Stimulated activated CD8-positive, alpha-beta memory T cell treated with anti-CD3 and anti-CD28 coated beads, Interleukin-15, amount 100 ng/mL, for 4 hours (primary cell): ENCODE measurements around the gene VSIG10L.

Source experiments
- DNase-seq, 2 donors: peaks; one replicate each; pipeline ENCODE4 v3.0.0-alpha.2; 2020; ENCODE audit warnings: low read depth in 2 of 2

VSIG10L gene

DNA sequence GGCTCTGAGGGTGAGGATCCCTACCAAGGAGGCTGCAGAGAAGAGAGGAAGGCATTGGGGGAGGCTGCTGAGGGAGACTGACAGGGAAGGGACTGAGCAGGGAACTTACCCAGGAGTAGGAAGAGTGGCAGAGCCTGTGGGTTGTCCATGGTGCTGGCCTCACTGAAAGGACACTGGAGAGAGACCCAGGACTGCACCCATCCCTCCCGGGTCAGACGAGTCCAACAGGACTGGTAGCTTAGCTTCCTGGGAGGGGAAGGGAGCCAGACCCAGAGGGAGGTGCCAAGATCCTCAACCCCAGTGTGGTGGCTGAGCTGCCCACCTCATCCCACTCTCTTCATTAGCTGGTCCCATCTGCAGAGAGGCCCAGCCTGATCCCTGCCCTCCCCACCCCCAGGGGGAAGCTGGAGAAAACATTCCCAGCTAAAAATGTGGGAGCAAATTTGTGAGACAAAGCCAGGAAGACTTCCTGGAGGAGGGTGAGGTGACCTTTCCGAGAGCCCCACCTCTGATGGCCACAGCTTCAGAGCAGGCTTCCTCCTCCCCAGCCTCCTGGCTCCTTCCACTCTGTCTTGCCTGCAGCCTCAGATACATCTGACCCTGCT is at the start of gene VSIG10L:
Gene VSIG10L (minus strand): TSS at position 164 of the 605 bp plus-strand sequence. CDS start 15 bp downstream, at position 149.
- DNase-seq: no peak

- no peak for DNase-seq
These were observed 49.2 kb upstream of the VSIG10L start for GRCh38 chr19:51391073-51391611.

- DNase-seq: no peak
These were observed 47.2 kb upstream of the VSIG10L start for GRCh38 chr19:51389143-51389542.

- DNase-seq: no peak
These were observed 46.0 kb upstream of the VSIG10L start, which contains the start of gene LIM2 for GRCh38 chr19:51387924-51388389. Gene LIM2, minus strand, starts transcription at chr19:51387974. Its CDS starts 531 bp downstream, at chr19:51387443.

DNA sequence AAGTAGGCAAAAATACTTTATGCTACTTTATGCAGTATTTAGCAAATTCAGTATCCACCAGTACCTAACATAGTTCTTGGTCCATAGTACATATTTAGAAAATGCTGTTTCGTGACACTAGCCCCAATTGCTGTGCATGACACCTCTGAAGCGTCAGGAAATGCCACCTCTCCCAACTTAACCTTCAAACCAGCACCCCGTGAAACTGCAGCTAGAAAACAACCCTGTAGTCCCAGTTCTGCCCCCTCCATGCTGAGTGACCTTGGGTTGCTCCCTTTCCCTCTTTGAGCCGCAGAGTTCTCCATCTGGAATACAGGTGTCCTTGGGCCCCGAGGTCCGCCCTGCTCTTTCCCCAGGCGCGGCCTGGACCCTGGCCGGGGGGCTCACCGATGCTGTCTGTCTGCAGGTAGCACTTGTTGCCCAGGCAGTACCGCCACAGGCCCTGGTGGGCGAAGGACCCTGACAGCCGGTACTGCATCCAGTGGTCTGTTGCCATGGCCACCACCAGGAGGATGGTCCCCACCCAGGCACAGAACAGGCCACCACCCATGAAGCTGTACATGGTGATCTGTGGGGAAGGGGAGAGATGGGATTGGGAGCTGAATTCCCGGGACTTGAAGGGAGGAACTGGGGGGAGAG is 45.1 kb upstream of the VSIG10L start:
- no peak for DNase-seq

DNA sequence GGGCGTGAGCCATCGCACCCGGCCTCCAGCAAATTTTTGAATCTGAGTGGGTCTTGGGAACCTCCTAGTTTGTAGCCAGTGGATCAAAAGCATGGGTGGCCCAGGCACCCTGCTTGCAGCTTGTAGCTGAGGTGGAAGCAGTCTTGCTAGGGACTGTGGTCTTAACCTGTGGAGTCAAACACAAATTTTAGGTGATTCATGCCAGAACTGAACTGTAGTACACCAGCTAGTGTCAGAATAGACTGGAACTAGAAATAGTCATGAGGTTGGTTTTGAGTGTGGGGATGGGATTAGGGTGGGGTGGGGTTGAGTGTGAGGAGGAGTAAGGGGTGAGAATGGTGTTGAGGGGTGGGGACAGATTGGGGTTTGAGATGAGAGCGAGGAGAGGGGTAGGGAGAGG is 40.1 kb upstream of the VSIG10L start:
- no peak for DNase-seq

- no peak for DNase-seq
These were observed 38.4 kb upstream of the VSIG10L start for GRCh38 chr19:51380379-51380778.

DNA sequence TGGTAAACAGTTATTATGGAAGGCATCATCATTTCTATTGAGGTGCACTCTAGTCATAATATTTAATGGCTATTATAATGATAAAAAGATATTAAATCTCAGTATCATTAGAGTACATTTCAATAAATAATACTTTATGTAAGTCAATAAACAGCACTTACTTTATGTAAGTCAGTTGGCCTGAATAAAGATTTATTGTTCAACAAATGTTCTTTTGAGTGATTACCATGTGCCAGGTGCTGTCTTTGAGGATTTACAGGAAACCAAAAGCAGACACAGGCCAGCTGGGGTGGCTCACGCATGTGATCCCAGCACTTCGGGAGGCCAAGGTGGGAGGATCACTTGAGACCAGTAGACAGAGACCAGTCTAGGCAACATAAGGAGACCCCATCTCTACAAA is 35.5 kb upstream of the VSIG10L start:
- no peak for DNase-seq

GRCh38 chr19:51375504-51376221 is 33.7 kb upstream of the VSIG10L start:
- DNase-seq: no peak

- DNase-seq: peak; percentile 78 to 91
These were observed 30.9 kb upstream of the VSIG10L start, which contains the start of gene NKG7 for GRCh38 chr19:51372649-51373504. Gene NKG7, minus strand, starts transcription at chr19:51372654. Its CDS starts 119 bp downstream, at chr19:51372535.

DNA sequence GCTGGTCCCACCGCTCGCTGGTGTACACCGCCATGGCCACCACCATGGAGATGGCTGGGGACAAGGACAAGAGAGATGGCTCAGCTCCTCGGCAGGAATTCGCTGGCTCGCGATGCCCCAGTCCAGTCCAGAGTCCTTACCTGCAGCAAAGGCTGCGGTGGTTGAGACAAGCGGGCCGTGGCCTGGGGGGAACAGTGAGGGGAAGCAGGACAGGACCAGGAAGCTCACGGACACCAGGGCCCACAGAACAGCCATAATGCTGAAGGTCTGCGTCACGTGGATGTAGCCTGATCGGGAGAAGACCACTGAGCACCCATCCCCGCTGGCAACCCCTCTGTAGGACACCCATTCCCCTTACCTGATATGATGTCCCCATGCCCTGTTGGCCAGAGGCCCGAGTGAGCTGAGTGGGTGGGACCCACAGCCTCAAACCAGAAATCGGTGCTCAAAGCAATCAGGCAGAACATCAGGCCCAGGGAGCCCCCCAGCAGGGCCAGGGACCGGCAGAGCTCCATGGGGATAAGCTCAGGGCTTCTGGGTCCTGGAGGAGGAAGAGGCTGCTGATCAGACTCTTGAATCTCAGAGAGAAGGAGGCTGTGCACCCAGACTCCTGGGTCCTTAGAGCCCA is 30.2 kb upstream of the VSIG10L start:
- DNase-seq: no peak

GRCh38 chr19:51371186-51371690 is 29.3 kb upstream of the VSIG10L start:
- no peak for DNase-seq

GRCh38 chr19:51370230-51370629 is 28.3 kb upstream of the VSIG10L start:
- DNase-seq: no peak

- no peak for DNase-seq
These were observed 26.7 kb upstream of the VSIG10L start, which contains the start of gene CLDND2 for GRCh38 chr19:51368366-51369282. Gene CLDND2, minus strand, starts transcription at chr19:51369003. Its CDS starts 426 bp downstream, at chr19:51368577.

- DNase-seq: peak; percentile 96
These were observed 25.8 kb upstream of the VSIG10L start for GRCh38 chr19:51367565-51368365.

- no peak for DNase-seq
These were observed 25.3 kb upstream of the VSIG10L start for GRCh38 chr19:51367255-51367564.

GRCh38 chr19:51366389-51367254 is 24.7 kb upstream of the VSIG10L start:
- DNase-seq: peak; percentile 78 to 87

- no peak for DNase-seq
These were observed 24.0 kb upstream of the VSIG10L start, which contains the start of gene ETFB for GRCh38 chr19:51365965-51366388. Gene ETFB, minus strand, starts transcription at chr19:51366388. Its CDS starts 62 bp downstream, at chr19:51366326.
